GM12873 (cell line): ENCODE data around the gene SLC22A7.

Experiments used
- CTCF ChIP-seq: IDR thresholded peaks from 2 replicates; pipeline ENCODE4 v1.5.1; 2012; ENCODE audit warnings: low read depth, mild to moderate bottlenecking, moderate library complexity, low read length, control low read depth; ENCODE audit not compliant: insufficient read depth; ENCODE audit errors: missing control alignments

SLC22A7 gene

DNA sequence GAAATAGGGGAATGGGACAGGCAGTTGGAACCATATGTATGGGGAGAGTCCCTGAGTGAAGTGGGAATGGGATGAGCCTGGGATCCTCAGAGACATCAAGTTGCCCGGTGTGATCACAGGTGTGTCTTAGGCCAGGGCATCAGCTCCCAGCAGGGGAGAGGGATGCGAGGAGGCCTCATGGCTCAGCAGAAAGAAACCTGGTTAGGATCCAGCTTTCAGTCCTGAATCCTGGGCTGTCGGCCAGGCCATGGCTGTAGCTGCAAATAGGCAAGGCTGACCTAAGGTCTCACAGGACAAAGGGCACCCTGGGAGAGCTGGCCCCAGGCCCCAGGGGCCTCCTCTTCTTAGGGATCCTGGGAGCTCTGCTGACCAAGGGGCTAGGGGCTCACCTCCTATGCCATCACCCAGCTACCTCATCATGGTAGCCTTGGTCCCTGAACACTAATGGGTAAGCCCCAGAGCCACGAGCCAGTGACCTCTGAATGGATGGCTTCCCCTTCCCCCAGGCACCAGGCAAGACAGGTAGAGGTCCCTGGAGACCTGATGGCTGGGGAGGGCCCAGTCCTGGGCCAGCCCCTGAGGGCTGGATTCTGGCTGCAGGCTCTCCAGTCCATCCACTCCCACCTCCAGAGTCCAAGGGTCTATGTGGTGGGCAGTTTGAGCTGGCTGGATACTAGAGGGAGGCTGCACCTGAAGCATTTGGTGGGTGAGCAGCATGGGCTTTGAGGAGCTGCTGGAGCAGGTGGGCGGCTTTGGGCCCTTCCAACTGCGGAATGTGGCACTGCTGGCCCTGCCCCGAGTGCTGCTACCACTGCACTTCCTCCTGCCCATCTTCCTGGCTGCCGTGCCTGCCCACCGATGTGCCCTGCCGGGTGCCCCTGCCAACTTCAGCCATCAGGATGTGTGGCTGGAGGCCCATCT is at the start of gene SLC22A7:
Gene SLC22A7 (plus strand): TSS at position 617 of the 921 bp plus-strand sequence. CDS start 99 bp downstream, at position 716.
- no peak for TF ChIP-seq CTCF

DNA sequence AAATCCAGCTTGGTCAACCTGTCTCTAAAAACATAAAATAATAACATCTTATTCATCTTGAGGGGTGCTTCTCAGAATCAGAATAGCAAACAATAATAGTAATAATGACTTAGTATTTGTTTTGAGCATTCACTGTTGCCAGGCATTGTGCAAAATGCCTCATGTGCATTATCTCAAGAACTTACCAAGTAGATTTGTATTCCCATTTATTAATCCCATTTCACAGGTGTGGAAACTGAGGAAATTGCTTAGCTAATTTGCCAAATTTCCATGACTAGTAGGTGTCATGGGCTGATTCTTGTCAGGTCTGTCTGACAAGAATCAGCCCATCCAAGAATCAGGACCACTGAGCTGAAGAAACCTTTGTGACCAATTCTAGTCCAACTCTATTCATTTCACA is 49.3 kb upstream of the SLC22A7 start:
- TF ChIP-seq CTCF, result no peak

DNA sequence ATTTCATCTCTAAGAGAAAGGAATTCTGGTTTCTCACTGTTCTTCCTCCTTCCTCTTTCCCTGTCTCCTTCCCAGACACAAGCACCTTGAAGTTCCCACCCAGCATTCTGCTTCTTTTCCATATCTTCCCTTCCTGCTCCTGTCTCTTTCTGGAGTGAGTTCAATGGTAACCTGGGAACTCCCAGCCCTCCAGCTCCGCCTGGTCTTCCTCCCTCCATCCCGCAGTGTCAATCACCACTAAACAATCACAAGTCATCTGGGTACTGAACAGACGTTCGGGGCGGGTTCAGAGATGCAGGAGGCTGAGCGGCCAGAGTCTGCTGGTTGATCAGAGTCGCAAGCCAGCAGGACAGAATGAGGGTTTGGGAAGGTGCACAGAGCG is 47.1 kb upstream of the SLC22A7 start:
- TF ChIP-seq CTCF, result no peak

- no peak for TF ChIP-seq CTCF
These were observed 44.7 kb upstream of the SLC22A7 start for GRCh38 chr6:43253401-43253800.

GRCh38 chr6:43254138-43254817 is 43.8 kb upstream of the SLC22A7 start:
- TF ChIP-seq CTCF, result no peak

DNA sequence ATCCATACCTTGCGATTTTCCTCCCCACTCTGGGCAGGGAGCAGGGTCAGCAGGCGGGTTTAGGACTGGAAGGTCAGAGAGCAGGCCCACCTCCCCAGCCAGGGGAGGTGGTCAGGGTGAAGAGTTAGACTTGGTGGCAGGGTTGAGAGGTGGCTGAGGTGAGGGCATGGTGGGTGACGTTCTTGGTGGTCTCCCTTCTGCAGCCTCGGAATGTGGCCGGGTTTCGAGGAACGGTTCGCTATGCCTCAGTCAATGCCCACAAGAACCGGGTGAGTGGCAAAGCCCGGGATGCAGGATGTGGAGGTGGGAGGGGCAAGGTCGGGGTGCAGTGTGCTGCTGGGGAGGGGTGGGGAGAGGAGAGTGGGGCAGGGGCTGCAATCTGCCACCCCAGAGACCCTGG is 43.2 kb upstream of the SLC22A7 start:
- no peak for TF ChIP-seq CTCF

GRCh38 chr6:43255408-43256054 is 42.5 kb upstream of the SLC22A7 start:
- no peak for TF ChIP-seq CTCF
